ENCODE measurements around the gene CBFB.

DNA sequence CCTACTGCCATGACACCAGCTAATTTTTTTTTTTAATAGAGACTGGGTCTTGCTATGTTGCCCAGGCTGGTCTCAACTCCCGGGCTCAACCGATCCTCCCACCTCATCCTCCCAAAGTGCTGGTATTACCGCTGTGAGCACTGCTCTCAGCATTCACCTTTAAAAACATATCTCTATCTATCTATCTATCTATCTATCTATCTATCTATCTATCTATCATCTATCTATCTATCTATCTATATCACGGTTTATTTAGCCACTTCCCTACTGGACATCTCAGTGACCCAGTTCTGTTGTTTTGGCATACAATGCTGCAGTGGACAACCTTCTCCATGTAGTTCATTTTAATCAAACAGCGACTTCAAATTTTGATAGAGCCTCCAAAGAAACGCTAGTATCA is 79.5 kb downstream of the CBFB start:
- TF ChIP-seq CTCF (IDR thresholded peaks at IDR 0.05) (no peak), POLR2A (IDR thresholded peaks at IDR 0.05) (no peak), POLR2AphosphoS5 (IDR thresholded peaks at IDR 0.05) (no peak)
